NCI-H82 treated with DMSO at 0.1 percent for 48 hours (cell line): ENCODE data around the gene LYL1.
A peak's percentile ranks its signal among the peaks of the same experiment; 100 is the strongest.

Experiments
- DNase-seq: peaks from one replicate; lab custom pipeline; 2025; ENCODE audit not compliant: unreplicated experiment; lab: John Stamatoyannopoulos, UW

Gene LYL1

DNA sequence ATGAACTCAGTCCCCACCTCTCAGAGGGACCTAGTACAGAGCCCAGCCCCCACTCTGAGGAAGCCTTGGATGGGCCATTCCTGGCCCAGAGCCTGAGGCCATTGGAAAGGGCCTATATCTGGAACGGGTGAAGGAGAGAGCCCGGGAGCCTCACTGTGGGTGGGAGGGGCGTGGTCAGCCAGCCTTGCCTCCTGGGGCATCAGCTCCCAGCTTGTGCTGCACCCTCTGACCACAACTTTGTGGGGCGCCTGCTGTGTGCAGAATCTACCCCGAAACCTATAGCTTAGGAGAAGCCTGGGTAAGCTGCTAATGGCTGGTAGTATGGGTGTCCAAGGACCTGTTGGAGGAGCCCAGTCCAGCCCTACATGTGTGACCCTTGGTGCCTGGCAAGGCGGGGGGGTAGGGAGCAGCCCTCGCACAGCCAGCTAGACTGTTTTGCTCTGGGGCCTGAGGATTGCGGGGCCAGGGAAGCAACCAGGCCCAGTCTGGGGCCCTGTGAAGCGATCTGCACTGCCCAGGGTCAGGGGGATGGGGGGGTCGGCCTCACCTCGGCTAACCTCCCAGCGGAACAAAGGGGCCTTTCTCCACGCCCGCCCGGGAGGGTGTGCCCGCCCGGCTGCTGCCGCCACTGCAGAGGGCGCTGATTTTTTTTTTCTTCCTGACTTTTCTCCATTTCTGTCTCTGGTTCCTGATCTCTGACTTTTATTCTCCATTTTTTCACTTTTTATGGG is 42.3 kb downstream of the LYL1 start:
- DNase-seq, result no peak

DNA sequence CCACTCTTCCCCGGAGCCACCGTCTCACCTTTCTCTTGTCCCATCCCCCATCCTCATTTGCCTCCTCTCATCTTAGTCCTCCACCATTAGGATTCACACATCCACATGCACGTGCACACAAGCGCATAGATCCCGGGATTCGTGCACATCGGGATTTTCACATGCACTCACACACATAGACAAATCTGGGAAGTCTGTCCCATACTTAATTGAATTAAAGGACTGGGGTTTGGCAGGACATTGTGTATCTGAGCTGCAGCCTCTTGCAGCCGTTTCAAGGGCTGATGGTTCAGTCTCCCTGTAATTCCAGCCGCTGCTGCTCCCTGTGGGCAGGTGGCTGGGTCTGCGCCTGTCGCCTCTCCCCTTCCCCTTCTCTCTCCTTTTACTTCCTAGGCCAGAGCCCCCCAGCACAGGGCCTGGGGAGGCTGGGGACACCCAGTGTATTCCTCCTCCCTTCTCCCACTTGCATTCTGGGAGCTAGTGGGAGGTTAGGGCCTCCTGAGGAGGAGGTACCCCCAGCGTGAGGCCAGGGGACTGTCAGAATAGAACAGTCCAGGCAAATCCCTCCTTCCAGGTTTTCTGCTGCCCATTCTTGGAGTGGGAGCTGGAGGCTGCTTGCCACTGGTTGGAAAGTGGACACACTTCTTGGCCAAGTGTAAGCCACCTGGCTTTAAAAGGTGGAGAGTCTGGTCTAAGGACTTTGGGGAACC is 43.6 kb downstream of the LYL1 start:
- DNase-seq, result peak; percentile 23

DNA sequence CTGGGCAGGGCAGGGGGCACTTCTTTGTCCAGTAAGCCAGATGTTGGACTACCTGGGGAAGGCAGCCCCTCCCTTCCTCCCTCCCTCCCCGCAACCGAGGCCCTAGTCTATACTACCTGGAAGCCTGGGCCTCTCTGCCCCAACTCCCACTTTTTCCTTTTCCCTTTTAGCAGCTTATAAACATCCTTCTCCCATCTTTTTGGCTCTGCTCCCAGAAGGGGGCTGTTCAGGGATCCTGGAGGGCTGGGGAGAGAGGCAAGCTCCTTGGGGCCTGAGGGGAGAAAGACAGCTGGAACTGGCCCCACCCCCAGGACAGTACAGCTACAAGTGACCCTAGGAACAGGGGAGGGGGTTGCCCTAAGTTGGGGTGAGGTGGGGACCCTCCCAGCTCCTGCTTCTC is 44.9 kb downstream of the LYL1 start:
- no peak for DNase-seq

DNA sequence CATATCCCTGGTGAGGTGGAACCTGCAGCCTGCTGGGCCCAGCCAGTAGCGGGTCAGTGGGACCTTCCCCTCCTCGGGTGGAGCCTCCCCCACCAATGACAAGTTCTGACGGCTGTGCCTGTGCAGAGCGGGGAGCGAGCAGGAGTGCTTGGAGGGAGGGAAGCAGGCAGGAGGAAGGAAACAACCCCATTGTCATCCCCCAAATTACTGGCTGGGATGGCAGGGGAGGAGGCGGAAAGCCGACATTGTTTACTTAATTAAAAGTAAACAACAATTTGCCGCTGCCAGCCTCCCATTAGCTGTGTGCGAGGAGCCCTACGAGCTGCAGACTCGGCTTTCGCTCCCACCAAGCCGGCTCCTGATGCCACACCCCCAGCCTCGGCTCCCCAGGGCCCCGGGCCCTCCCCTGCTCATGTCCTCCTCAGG is 45.5 kb downstream of the LYL1 start:
- no peak for DNase-seq

DNA sequence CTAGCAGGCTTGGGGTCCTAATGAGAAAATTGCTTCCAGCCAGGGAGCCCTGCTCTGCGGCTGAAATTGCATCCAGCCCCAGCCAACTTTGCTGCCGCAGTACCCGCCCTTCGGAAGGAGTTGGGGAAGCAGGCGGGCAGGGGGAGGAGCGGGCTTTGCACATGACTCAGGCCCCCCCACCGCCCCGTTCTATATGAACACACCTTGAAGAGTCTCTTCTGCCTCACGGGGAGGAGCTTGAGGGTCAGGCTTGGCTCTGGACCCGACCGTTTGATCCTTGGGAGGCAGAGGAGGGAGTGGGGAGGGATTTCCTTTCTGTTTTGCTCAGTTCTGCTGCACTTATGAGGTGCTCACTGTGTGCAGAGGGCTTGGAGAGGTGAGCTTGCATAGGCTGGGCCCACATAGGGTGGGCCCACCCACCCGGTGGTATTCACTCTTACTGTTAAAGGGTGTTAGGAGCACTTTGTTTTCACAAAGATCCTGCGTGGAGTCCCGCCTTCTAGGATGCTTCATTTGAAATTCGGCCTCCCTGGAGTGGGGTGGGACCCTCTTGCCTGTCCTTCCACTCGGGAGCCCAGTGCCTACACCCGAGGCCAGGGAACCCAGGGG is 46.5 kb downstream of the LYL1 start:
- DNase-seq, result no peak

DNA sequence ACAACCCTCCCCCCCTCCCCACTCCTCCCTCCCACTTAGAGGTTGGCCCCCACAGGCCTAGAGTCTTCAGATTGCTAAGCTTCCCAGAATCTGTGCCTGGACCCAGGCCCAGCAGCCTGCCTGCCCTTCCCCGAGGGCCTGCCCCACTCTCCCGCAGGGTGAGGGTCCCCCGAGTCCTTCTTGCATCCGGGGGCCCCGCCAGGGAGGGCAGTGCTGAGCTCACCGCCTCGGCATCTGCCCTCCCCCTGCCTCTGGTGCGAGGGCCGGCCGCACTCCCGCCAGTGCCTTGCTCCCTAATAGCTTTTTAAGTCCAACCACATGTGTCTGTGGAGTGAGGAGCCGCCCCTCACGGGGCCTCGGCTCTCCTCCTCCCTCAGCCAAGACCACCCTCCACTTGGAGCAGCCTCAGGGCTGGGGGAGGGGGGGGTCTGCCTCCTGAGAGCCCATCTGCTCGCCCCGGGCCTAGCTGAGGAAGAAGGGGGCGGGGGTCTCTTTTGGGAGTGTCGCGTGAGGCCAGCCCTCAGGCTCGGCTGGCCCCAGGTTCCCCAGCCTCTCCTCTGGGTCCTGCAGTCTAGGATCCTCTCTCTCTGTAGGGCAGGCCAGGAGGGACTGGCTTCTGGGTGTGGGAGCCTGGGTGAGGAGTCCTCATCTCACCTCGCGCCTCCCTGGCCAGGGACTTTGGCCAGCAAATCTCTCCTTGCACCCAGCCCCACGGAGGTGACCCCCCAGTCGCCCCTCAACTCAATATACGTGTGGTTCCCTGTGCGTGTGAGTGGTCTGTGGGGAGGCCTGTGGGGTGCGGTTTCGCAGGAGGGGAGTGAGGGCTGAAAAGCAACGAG is 47.2 kb downstream of the LYL1 start:
- DNase-seq, result no peak

DNA sequence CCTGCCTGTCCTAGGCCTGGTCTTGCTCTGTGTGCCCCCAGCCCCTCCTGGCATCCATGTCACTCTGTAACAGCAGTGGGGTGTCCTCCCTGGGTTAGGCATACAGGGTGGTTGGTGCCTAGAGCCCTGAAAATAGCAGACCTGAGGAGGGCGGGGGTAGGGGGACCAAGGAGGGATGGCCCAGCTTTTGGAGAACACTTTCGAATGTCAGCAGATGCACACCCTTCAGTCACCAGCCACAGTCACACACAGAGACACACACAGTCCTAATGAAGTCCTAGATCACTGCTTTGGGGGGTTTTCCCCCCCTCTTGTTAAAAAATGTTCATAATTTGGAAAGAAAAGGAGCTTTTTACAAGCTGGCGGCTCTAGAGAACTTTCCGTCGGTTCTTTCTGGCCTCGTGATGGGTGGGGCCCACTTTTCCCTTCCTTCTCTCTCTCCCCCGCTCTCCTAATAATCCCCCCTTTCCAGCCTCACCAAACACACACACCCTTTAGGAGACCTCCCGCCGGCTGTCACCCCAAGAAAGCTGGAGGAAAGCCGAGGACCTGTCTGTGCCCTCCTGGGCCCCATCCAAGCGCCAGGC is 47.9 kb downstream of the LYL1 start:
- DNase-seq, result no peak

DNA sequence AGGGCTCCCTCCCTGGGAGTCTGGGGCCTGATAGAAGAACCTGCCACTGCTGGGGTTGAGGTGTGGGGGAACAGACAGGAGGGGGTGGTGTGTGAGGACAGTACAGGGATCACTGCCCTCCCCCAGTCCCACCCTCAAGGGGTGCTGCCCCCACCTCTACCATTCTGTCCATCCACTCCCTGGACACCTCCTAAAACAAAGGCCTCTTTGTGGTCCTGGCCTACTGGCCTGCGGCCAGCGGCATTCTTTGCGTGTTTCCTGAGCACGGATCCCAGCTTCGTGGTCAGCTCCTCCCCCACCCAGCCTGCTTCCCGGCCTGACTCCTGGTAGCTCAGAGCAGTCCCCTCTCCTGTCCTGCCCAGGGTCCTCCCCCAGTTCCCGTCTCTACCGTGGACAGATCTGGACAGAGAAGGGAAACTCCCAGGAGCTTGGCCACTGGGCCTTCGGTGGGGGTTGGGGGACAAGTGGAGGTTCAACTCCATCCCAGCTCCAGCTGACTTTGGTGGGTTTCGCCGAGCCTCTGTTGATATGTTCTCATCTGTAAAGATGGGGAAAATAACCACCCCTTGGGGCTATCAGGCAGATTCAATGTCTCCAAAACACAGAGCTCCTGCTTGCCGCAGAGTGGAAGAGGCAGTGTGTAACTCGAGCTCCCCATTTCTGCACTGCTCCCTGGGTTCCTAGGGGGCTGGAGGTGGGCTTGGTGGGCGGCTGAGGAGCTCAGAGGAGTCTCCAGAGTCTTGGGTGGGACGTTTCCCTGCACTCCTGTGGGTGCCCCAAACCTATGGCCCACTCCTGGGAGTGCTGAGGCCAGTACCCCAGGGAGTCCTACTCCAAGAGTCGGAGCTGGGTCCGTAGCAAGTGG is 48.7 kb downstream of the LYL1 start:
- DNase-seq, result no peak

DNA sequence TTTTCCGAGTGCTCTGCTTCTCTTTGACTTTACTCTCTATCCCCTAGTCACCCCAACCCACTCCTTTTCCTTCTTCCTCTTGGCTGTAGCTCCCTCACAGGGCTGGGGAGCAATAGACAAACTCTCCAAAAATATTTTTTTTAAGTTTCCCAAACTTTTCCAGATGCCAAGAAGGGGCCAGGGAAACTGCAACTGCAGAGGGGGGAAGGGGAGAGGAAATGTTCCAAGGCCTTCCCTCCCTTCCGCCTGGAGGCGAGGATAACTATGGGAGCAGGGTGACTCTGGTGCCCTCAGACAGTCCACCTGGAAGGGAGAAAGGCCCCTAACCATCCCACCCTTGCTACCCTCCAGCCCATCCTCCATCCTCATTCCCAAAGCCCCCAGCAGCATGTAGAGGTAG is 49.4 kb downstream of the LYL1 start:
- DNase-seq, result no peak

DNA sequence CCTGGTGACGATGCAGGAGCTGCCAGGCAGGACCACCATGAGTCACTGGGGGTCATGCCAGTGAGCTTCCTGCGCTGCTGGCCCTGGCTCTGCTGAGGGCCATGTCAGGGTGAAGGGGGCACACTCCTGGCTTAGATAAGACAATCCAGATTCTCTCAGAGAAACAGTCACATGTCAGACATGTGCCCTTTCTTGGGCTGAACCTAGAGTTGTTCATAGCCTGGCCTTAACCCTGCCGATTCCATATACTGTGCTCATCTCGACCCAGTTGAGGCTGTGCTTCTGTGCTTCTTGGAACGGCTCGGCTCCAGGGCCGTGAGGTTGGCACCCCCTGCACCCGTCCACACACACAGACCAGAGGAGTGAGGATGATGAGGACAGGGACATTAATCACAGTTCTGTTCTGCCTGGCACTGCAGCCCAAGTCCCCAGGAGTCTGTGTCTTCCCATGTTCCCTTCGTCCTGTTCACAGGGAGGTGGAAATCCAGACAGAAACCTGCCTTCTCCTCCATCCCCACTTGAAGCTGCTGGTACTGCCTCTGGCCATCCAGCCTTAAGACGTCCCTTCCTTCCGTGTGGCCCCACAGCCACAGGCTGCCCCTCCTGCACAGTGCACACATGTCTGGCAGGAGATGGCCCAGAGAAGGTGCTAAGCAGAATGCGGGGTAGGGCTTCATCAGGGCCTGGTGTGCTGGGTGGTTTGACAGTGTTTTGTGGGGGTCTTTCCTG is 50.0 kb downstream of the LYL1 start:
- no peak for DNase-seq

DNA sequence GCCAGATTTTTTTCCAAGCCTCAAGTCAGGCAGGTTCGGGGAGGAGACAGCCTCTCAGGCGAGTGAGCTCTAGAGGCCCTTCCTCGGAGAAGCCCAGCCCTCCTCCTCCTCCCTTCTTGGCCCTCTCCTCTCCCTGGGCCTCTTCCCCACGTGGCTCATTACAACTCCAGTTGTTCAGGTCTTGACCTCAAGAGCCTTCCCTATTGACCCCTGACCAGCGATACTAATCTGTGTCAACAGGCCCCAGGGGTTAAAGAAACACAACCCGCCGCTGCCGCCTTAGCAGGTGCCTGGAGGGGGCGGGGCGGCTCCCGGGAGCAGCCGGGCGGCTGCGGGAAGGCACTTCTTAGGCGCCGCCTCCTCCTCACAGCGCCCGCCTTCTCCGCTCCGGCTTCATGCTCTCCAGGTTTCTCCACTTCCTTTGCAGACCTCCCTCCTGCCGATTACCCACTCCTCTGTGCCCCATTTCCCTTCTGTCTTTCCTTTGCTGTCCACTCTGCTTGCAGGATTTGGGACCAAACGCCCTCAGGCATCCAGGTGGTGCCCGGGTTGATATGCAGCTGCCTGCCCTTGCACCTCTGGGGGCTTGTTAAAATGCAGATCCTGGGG is 51.0 kb downstream of the LYL1 start:
- DNase-seq, result peak; percentile 54

DNA sequence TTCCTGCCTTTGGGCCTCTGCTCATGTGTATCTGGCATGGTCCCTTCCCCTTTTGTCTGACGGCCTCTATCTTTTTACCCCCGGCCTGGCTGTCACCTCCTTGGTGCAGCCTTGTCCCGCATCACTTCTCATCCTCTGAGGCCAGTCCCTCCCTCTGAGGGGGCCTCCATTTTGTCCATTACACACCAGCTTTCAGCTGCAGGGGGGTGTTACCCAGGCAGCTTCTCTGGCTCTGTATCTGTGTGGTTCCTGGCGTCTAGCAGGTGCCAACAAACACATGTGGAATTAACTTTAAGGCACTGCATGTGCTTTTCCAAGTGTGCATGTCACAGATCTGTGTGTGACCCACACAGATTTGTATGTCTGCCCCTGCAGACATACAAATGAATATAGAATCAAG is 52.4 kb downstream of the LYL1 start:
- DNase-seq, result no peak
